Type B pancreatic cell (in vitro differentiated cells): ENCODE results near the gene PPIA. TPM values are rescaled to one million over a fixed set of nuclear protein-coding genes. Genes with fewer than 3 reads are reported as not detected.
"Not testable (repeated sequence)": the region's sequence is repeated elsewhere in the genome, so short reads cannot be mapped to it uniquely, and the experiment has no call there.

Experiments used
- DNase-seq: peaks from one replicate; pipeline ENCODE4 v3.0.0; 2021; ENCODE audit warnings: mixed read lengths; ENCODE audit not compliant: unreplicated experiment; ENCODE audit errors: extremely low spot score
- H3K27ac Mint-ChIP-seq: 2 replicates; pipeline ENCODE4 v1.8.0; 2021; ENCODE audit warnings: mild to moderate bottlenecking, mixed read lengths
- H3K27me3 Mint-ChIP-seq: 2 replicates; pipeline ENCODE4 v1.8.0; 2021; ENCODE audit warnings: mixed read lengths
- H3K36me3 Mint-ChIP-seq: 2 replicates; pipeline ENCODE4 v1.8.0; 2021; ENCODE audit warnings: mixed read lengths
- H3K4me1 Mint-ChIP-seq: one replicate; pipeline ENCODE4 v1.8.0; 2021; ENCODE audit warnings: mixed read lengths; ENCODE audit not compliant: unreplicated experiment
- H3K4me3 Mint-ChIP-seq: 2 replicates; pipeline ENCODE4 v1.8.0; 2021; ENCODE audit warnings: mild to moderate bottlenecking, mixed read lengths
- H3K9me3 Mint-ChIP-seq: 2 replicates; pipeline ENCODE4 v1.8.0; 2021; ENCODE audit warnings: mixed read lengths
- CTCF ChIP-seq: fragments of 200-600 bp; sonication (generic); conservative IDR thresholded peaks from 2 replicates; pipeline ENCODE4 v1.5.0; 2021; ENCODE audit warnings: antibody characterized with exemption, mild to moderate bottlenecking
- total RNA-seq: library from RNA; stranded (reverse); gene quantifications from 2 replicates; pipeline ENCODE4 v1.2.1, GENCODE V29; 2021; ENCODE audit warnings: low replicate concordance

The PPIA gene
- total RNA-seq, 1 donor from 2014 or later, result 1,469 TPM

- H3K27me3 Mint-ChIP-seq, result no peaks in the 10 kb centered on the region
- H3K4me1 Mint-ChIP-seq, result peaks cover 4% of the 10 kb centered on the region
- no peak for TF ChIP-seq CTCF
- no peak overlapping the region for H3K27ac Mint-ChIP-seq
- no peaks in the 10 kb centered on the region for H3K9me3 Mint-ChIP-seq
- DNase-seq, result no peak
- peaks cover 10% of the 10 kb centered on the region for H3K36me3 Mint-ChIP-seq
- H3K4me3 Mint-ChIP-seq, result no peak overlapping the region
Observed at GRCh38 chr7:44827567-44827966, 31.1 kb downstream of the PPIA start.

DNA sequence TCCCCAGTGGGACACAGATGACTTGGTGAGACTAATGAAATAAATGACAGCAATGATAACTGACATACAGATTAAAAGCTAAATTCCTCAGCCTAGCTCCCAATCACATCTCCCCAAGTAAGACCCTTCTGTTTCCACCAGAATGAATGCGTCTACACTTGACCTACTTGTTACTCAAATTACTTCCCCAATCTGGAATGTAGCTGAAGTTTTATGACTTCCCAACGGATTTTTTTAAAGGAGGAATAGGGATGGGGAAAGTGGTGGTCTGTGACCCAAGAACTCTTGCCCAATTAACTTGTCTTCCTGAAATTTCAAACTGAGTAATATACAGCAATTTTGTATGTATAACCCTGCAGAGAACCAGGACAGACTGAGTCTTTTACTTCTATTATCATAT lies 42.3 kb downstream of the PPIA start:
- no peak for TF ChIP-seq CTCF
- Mint-ChIP-seq H3K36me3 (peaks cover 25% of the 10 kb centered on the region), H3K9me3 (no peaks in the 10 kb centered on the region), H3K27me3 (no peaks in the 10 kb centered on the region), H3K4me1 (peaks cover 5% of the 10 kb centered on the region), H3K27ac (no peak overlapping the region), H3K4me3 (no peak overlapping the region)
- no peak for DNase-seq

- not testable (repeated sequence) for H3K27me3 Mint-ChIP-seq, DNase-seq, H3K27ac Mint-ChIP-seq, H3K9me3 Mint-ChIP-seq, H3K4me3 Mint-ChIP-seq
- H3K36me3 Mint-ChIP-seq, result peaks cover 25% of the 10 kb centered on the region
- H3K4me1 Mint-ChIP-seq, result peaks cover 23% of the 10 kb centered on the region
Observed at GRCh38 chr7:44842675-44843074, 46.2 kb downstream of the PPIA start.

GRCh38 chr7:44843440-44843839 lies 47.0 kb downstream of the PPIA start:
- Mint-ChIP-seq H3K36me3 (peaks cover 23% of the 10 kb centered on the region), H3K4me1 (peaks cover 23% of the 10 kb centered on the region)
- not testable (repeated sequence) for DNase-seq, H3K4me3 Mint-ChIP-seq, H3K27ac Mint-ChIP-seq, H3K27me3 Mint-ChIP-seq, H3K9me3 Mint-ChIP-seq

DNA sequence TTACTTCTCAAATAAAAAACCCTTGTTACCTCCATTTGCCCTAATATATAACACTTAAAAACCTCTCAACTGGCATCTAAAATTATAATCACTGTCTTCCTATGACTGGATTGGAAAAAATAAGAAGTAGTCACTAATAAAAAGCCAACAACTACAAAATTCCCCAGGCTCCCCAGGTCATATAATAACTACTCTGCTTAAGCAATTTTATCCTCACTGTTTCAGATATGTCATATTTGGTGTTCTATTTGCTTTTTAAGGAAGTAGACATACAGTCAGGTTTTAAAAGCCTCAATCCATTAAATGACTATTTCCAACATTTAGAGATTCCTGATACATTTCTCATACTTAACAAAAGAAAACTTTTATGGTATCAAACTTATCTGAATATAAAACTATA lies 49.0 kb downstream of the PPIA start:
- Mint-ChIP-seq H3K27ac (no peak overlapping the region), H3K4me3 (peak overlapping the region; percentile 13), H3K27me3 (no peaks in the 10 kb centered on the region), H3K36me3 (peaks cover 16% of the 10 kb centered on the region), H3K4me1 (peaks cover 34% of the 10 kb centered on the region), H3K9me3 (no peaks in the 10 kb centered on the region)
- TF ChIP-seq CTCF, result no peak
- no peak for DNase-seq

DNA sequence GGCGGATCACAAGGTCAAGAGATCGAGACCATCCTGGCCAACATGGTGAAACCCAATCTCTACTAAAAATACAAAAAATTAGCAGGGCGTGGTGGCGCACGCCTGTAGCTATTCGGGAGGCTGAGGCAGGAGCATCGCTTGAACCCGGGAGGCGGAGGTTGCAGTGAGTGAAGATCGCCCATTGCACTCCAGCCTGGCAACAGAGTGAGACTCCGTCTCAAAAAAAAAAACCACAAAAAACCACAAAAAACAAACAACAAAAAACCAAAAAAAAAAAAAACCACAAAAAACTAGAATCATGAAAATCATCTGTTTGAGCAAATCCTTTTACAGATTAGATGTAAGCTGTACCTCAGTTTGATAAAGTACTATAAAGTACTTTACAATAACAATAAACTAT lies 49.9 kb downstream of the PPIA start:
- not testable (repeated sequence) for H3K27me3 Mint-ChIP-seq, H3K9me3 Mint-ChIP-seq, DNase-seq
- Mint-ChIP-seq H3K4me3 (peak overlapping the region; percentile 98), H3K4me1 (peaks cover 34% of the 10 kb centered on the region), H3K36me3 (peaks cover 12% of the 10 kb centered on the region), H3K27ac (peak overlapping the region; percentile 99)

GRCh38 chr7:44846816-44847508 lies 50.5 kb downstream of the PPIA start:
- Mint-ChIP-seq H3K4me1 (peaks cover 34% of the 10 kb centered on the region), H3K36me3 (peaks cover 8% of the 10 kb centered on the region), H3K9me3 (no peaks in the 10 kb centered on the region), H3K4me3 (peak overlapping the region; percentile 98), H3K27me3 (no peaks in the 10 kb centered on the region), H3K27ac (peak overlapping the region; percentile 99)
- TF ChIP-seq CTCF, result no peak
- DNase-seq, result no peak
